Measurements from ENCODE around the gene USP19.

USP19 gene, protein sequence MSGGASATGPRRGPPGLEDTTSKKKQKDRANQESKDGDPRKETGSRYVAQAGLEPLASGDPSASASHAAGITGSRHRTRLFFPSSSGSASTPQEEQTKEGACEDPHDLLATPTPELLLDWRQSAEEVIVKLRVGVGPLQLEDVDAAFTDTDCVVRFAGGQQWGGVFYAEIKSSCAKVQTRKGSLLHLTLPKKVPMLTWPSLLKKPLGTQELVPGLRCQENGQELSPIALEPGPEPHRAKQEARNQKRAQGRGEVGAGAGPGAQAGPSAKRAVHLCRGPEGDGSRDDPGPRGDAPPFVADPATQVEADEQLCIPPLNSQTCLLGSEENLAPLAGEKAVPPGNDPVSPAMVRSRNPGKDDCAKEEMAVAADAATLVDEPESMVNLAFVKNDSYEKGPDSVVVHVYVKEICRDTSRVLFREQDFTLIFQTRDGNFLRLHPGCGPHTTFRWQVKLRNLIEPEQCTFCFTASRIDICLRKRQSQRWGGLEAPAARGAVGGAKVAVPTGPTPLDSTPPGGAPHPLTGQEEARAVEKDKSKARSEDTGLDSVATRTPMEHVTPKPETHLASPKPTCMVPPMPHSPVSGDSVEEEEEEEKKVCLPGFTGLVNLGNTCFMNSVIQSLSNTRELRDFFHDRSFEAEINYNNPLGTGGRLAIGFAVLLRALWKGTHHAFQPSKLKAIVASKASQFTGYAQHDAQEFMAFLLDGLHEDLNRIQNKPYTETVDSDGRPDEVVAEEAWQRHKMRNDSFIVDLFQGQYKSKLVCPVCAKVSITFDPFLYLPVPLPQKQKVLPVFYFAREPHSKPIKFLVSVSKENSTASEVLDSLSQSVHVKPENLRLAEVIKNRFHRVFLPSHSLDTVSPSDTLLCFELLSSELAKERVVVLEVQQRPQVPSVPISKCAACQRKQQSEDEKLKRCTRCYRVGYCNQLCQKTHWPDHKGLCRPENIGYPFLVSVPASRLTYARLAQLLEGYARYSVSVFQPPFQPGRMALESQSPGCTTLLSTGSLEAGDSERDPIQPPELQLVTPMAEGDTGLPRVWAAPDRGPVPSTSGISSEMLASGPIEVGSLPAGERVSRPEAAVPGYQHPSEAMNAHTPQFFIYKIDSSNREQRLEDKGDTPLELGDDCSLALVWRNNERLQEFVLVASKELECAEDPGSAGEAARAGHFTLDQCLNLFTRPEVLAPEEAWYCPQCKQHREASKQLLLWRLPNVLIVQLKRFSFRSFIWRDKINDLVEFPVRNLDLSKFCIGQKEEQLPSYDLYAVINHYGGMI (N-terminal part only)

GRCh38 chr3:49120438-49121131 is at the start of gene USP19:
Gene USP19, minus strand, starts transcription at chr3:49120823. Its CDS starts 1,678 bp downstream, at chr3:49119145.
- Histone ChIP-seq H3K27ac (ENCODE audit: poor library complexity, severe bottlenecking) (peak within 1 kb of the TSS; percentile 62), H3K4me3 (ENCODE audit: severe bottlenecking) (peak within 1 kb of the TSS; percentile 78), H3K27me3 (ENCODE audit: insufficient read depth, poor library complexity, severe bottlenecking) (no peaks in the 10 kb centered on the region), H3K9me3 (ENCODE audit: severe bottlenecking) (no peaks in the 10 kb centered on the region), H3K36me3 (ENCODE audit: low read depth) (peaks cover 38% of the 10 kb centered on the region), H3K4me1 (ENCODE audit: insufficient read depth, poor library complexity, severe bottlenecking) (peaks cover 8% of the 10 kb centered on the region)
- peak; percentile 87 for DNase-seq (ENCODE audit: low spot score)
- peak; percentile 91 for ATAC-seq (ENCODE audit: low read depth)
- TF ChIP-seq, protein P1, sequence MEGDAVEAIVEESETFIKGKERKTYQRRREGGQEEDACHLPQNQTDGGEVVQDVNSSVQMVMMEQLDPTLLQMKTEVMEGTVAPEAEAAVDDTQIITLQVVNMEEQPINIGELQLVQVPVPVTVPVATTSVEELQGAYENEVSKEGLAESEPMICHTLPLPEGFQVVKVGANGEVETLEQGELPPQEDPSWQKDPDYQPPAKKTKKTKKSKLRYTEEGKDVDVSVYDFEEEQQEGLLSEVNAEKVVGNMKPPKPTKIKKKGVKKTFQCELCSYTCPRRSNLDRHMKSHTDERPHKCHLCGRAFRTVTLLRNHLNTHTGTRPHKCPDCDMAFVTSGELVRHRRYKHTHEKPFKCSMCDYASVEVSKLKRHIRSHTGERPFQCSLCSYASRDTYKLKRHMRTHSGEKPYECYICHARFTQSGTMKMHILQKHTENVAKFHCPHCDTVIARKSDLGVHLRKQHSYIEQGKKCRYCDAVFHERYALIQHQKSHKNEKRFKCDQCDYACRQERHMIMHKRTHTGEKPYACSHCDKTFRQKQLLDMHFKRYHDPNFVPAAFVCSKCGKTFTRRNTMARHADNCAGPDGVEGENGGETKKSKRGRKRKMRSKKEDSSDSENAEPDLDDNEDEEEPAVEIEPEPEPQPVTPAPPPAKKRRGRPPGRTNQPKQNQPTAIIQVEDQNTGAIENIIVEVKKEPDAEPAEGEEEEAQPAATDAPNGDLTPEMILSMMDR (IDR thresholded peaks at IDR 0.05; ENCODE audit: poor library complexity, severe bottlenecking), result no peak

DNA sequence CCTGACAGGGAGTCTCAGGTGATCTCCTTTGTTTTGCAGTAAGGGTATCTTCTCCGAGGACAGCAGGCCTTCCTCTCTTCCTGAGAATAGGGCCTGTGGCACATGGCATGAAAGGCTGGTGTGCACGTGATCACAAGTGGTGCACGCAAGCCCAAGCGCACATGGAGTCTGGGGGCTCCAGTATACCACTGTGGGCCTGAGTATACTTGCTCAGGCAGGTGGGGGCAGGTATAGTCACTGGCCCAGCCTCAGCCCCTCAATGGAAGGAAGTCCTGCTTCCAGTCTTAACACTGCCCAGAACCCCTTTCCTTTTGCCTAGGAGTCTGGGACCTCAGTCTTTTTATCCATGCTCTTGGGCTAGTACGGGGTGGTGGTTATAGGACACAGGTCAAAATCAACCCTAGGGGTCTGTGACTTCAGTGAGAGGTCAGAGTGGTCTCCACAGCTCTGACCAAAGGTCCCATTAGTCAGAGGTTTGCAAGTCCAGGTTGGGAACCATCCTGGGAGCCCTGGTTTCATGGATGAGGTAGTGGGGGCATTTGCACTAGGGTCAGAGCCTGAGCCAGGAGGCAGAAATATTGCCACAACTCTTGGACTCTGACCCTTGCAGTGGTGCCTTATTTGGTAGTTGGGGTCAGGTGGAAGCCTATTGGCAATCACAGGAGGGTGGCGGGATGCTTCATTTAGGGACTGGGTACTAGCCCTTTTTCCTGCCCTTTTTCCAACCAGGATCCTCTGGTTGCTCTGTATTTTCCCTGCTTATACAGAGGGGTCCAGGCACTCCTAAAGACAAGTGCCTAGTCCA is 46.3 kb upstream of the USP19 start:
- DNase-seq (ENCODE audit: low spot score) (no peak), ATAC-seq (ENCODE audit: low read depth) (no peak)
- Histone ChIP-seq H3K27me3 (ENCODE audit: insufficient read depth, poor library complexity, severe bottlenecking) (no peaks in the 10 kb centered on the region), H3K27ac (ENCODE audit: poor library complexity, severe bottlenecking) (peak overlapping the region; percentile 61), H3K4me1 (ENCODE audit: insufficient read depth, poor library complexity, severe bottlenecking) (peaks cover 7% of the 10 kb centered on the region), H3K36me3 (ENCODE audit: low read depth) (peaks cover 20% of the 10 kb centered on the region), H3K4me3 (ENCODE audit: severe bottlenecking) (peak overlapping the region; percentile 63), H3K9me3 (ENCODE audit: severe bottlenecking) (no peaks in the 10 kb centered on the region)
- TF ChIP-seq, protein P1 (IDR thresholded peaks at IDR 0.05; ENCODE audit: poor library complexity, severe bottlenecking), result no peak

DNA sequence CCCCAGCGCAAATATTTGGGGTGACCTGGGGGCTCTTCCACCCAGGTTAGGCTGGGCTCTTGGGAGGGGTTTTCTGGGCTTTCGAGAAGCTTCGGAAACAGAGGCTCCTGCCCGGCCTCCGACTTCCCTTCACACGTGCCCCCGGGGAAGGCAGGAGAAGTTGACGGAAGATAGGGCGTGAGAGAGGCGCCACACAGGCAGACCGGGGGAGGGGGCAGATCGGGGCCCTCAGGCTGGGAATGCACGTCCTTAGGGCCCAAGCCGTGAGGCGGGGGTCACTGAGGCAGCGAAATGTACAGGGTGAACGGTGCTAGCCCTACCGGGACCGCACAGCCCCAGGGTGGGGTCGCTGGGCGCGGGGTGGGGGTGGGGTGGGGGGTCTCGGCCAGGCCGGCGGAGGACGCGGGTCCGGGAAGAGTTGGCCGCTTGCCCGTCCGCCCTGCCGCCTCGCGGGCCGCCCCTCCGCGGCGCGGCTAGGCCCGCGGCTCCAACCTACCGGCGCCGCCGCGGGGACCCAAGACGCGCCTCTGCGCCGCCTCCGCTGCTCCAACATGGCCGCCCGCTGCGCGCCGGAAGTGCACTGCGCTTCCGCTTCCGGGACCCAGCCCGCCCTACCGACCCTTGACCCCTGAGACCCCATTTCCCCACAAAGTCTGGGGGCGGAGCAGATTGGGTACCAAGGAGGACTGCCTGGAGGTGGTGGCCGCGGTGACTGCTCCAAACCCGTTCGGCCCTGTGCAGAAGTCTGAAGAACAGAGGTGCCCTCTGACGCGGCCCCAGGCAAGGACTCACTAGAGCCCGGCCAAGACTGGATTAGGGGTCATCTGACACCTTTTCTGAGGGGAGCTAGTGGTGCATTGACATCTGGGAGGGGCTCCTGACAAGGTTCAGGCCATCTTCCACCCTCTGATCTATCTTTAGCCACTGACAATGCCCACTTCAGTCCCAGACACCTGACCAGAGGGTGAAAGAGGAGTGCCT is 45.4 kb upstream of the USP19 start, which contains the start of gene CCDC71:
TSS of gene CCDC71 (minus strand) at position 561 of the 981 bp plus-strand sequence. CDS start 2,123 bp downstream, outside the sequence.
- peak within 1 kb of the TSS; percentile 61 for H3K27ac ChIP-seq (ENCODE audit: poor library complexity, severe bottlenecking)
- peaks cover 7% of the 10 kb centered on the region for H3K4me1 ChIP-seq (ENCODE audit: insufficient read depth, poor library complexity, severe bottlenecking)

More for the DNA sequence above, 45.4 kb upstream of the USP19 start, which contains the start of gene CCDC71:
- Histone ChIP-seq H3K36me3 (ENCODE audit: low read depth) (peaks cover 20% of the 10 kb centered on the region), H3K4me3 (ENCODE audit: severe bottlenecking) (peak within 1 kb of the TSS; percentile 63), H3K9me3 (ENCODE audit: severe bottlenecking) (no peaks in the 10 kb centered on the region), H3K27me3 (ENCODE audit: insufficient read depth, poor library complexity, severe bottlenecking) (no peaks in the 10 kb centered on the region)
- TF ChIP-seq, protein P1 (IDR thresholded peaks at IDR 0.05; ENCODE audit: poor library complexity, severe bottlenecking), result no peak
- peak; percentile 68 for ATAC-seq (ENCODE audit: low read depth)
- no peak for DNase-seq (ENCODE audit: low spot score)
